Fibroblast of skin of left biceps (primary cell): Measurements from ENCODE around the gene VWA1.
"Not testable (repeated sequence)": the region's sequence is repeated elsewhere in the genome, so short reads cannot be mapped to it uniquely, and the experiment has no call there.

ENCODE experiments used
- DNase-seq, 2 experiments: peaks; one replicate each; pipeline ENCODE4 v3.0.0-alpha.2; 2013; ENCODE audit warnings: low read depth in 2 of 2

The VWA1 gene

DNA sequence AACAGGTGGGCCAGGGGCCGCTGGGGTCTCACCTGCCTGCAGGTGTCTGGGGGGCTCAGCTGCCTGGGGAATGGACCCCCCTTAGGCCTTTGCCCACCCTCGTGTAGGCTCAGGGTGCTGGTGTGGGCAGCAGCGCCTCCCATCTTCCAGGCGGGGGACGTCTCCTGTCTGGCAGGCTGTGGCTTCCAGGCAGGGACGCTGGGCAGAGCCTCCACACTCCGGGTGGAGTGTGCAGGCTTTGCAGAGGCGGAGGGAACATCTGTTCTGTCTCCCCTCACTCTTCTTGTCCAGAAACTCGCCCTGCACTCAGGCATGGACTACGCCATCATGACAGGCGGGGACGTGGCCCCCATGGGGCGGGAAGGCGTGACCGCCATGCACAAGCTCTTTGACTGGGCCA lies 20.4 kb downstream of the VWA1 start:
- not testable (repeated sequence) for DNase-seq

DNA sequence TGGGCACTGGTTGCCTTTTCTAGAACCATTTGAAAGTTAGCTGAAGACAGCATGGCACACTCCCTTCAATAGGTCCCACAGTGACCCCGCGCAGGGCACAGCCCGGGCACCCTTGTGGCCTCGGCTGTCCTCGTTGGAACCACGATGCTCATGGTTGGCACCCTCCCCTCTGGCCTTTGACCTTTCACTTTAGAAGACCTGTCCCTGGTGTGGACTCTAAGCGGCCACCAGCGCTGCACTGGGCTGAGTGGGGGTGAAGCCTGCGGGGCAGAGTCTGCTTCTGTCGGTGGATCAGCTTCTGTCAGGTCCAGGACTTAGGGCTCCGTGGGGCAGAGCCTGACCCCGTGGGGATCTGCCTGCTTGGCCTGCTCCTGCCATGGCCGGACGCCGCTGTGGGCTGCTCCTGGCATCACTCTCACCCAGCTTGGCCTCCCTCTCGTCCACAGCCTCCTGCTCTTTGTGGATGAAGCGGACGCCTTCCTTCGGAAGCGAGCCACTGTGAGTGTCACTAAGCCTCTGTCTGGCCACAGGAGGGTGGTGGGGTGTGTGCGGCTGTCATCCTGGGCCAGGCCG lies 21.3 kb downstream of the VWA1 start:
- DNase-seq: not testable (repeated sequence)

DNA sequence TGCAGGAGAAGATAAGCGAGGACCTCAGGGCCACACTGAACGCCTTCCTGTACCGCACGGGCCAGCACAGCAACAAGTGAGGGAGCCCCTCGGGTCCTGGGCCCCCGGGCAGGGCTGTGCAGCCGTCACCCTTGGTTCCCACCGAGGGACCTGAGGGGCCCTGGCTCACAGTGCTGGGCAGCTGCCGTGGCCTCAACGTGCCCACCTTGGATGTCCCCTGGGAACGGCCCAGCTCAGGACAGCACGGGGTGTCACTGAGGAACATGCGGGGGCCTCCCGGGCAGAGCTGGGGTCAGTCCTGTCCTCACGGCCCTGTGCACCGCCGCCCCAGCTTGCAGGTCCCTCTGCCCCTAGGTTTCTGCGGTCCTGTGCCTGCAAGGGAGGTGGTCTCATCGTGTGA lies 23.7 kb downstream of the VWA1 start:
- DNase-seq: not testable (repeated sequence)

- not testable (repeated sequence) for DNase-seq
These were observed 24.2 kb downstream of the VWA1 start for GRCh38 chr1:1459711-1460110.

DNA sequence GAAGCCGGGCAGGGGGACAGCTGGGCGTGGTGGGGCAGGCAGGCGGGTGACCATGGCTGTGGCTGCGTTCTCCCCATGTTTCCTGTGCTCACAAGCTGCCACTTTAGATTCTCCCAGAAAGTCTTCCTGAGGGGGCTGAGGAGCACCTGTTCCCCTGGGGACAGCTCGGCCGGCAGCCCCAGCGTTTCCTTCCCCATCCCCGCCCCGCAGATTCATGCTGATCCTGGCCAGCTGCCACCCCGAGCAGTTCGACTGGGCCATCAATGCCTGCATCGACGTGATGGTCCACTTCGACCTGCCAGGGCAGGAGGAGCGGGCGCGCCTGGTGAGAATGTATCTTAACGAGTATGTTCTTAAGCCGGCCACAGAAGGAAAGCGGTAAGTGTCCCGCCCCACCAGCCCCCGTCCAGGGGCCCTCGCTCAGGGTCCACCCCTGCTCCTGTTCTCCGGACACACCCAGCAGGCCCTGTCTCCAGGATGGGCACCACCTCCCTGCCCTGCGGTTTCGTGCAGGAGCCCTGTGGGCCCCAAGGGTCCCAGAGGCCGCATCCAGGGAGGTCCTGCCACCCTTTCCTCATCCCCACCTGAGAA lies 25.1 kb downstream of the VWA1 start:
- DNase-seq: no peak

GRCh38 chr1:1461721-1462317 lies 26.3 kb downstream of the VWA1 start:
- no peak for DNase-seq

GRCh38 chr1:1462318-1462966 lies 27.0 kb downstream of the VWA1 start:
- peak in 1 of 2 experiments; percentile 1 for DNase-seq

DNA sequence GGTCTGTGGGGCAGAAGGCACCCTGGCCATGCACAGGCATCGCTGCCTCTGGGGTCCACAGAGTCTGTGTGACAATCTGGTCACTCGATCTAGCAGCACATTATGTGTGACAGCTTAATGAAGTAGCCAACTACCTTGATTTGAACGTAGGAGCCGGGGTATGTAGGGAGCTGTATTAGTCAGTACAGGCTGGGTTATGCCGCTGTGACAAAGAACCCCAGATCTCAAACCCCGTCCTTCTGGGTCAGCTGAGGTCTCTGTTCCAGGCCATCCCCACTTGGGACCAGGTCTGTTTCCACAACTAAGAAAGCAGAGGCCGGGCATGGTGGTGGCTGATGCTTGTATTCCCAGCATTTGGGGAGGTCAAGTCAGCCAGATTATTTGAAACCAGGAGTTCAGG lies 27.8 kb downstream of the VWA1 start:
- no peak for DNase-seq

- DNase-seq: not testable (repeated sequence)
These were observed 32.9 kb downstream of the VWA1 start for GRCh38 chr1:1468196-1468985.

- DNase-seq: no peak
These were observed 35.3 kb downstream of the VWA1 start for GRCh38 chr1:1470626-1471388.

DNA sequence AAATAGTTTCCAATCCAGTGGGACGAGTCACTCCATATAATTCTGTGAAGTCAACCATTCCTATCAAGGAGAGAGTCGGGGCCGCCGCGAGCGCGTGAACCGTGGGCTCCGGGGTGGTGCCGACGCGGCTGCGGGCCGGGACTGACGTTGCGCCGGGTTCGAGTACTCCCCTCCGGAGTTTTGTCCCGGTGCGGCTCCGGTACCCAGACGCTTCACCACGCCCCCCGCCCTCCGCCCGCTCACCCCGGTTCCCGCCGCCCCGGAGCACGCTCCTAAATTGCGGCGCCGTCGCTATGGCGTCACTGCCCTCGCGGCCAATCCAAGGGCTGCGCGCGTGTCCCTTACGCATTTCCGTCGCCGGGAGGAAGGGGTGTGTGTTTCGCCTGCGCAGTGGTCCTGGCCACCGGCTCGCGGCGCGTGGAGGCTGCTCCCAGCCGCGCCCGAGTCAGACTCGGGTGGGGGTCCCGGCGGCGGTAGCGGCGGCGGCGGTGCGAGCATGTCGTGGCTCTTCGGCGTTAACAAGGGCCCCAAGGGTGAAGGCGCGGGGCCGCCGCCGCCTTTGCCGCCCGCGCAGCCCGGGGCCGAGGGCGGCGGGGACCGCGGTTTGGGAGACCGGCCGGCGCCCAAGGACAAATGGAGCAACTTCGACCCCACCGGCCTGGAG lies 36.0 kb downstream of the VWA1 start, which contains the start of gene ATAD3B:
Gene ATAD3B, plus strand, starts transcription at position 377 of the 664 bp plus-strand sequence. Its CDS starts 120 bp downstream, at position 497.
- peak; percentile 65 to 69 for DNase-seq

DNA sequence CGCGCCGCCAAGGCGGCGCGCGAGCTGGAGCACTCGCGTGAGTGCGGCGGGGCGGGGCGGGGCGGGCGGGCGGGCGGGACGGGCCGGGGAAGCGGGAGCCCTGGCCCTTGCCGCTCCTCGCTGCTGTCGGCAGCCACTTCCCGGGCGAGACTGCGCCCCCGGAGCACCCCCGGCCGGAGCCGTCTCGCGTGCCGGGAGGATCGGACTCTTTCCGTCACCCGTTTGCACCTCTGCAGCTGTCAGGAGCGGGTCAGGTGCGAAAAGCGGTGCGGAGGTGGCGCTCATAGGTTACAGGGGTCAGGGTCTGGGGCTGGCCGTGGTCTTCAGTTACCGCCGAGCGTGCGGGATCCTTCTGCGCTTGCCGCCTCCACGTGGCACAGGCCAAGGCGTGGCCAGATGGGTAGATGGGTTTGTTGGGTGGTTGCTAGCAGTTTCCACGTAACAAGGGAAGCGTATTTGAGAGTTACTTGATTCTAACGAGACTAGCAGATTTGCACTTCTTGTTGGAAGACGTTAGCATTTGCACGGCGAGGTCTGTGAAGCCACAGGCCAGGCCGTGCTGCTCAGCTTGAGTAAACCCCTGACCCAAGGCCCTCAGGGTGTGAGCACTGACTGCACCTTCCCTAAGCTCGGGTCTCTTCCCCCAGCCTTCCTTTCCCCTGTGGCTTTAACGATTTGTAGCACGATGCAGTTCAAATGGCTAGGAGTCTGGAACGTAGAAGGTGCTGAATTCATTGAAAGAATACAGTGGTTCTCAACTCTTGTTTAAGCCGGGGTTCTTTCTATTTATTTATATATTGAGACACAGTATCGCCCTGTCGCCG lies 36.8 kb downstream of the VWA1 start:
- DNase-seq: not testable (repeated sequence)

GRCh38 chr1:1476011-1476410 lies 40.5 kb downstream of the VWA1 start:
- not testable (repeated sequence) for DNase-seq

- no peak for DNase-seq
These were observed 41.7 kb downstream of the VWA1 start for GRCh38 chr1:1477206-1477605.

DNA sequence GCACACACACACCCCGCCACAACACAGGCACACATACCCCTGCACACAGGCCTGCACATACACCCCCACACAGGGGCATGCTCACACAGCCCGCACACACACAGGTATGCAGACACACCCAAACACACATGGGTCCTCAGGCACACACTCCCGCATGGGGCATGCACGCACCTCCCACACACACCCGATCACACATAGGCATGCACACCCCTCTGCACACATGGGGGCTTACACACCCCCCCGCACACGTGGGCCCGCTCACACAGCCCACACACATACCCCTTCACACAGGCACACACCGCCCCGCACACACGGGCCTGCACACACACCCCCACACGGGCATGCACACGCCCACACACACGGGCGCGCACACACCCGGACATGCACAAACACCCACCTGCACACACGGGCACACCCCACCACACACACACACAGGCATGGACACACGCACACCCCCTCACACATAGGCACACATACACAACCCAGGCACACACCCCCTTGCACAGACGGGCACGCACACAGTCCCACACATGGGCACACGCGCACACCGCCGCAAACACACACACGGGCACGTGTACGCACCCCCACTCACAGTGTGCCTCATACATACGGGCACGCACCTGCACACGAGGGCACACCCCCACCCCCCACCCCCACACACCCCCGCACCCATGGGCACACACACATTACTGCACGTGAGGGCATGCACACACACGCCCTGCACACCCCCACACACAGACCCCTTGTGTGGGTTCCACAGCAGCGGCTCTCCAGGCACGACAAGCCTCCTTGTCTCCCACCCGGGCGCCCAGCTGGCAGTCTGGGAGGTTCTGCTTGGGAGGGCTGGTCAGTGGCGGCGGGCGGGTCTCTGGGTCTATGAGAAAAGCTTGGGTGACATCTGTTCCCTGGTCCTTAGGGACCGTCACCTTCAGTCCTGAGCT lies 44.3 kb downstream of the VWA1 start:
- no peak for DNase-seq

- DNase-seq: not testable (repeated sequence)
These were observed 45.0 kb downstream of the VWA1 start for GRCh38 chr1:1480488-1480867.

- DNase-seq: not testable (repeated sequence)
These were observed 46.3 kb downstream of the VWA1 start for GRCh38 chr1:1481811-1482210.

DNA sequence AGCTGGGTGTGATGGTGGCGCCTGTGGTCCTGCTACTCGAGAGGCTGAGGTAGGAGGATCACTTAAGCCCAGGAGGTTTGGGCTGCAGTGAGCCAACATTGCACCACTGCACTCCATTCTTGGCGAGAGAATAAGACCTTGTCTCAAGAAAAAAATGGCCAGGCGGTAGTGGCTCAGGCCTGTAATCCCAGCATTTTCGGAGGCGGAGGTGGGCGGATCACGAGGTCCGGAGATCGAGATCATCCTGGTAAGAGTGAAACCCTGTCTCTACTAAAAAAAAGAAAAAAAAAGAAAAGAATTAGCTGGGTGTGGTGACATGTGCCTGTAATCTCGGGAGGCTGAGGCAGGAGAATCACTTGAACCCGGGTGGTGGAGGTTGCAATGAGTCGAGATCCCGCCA lies 47.4 kb downstream of the VWA1 start:
- no peak for DNase-seq

GRCh38 chr1:1483714-1484113 lies 48.2 kb downstream of the VWA1 start:
- DNase-seq: no peak
